ENCODE results near the gene MED16.
A peak's percentile ranks its signal among the peaks of the same experiment; 100 is the strongest.
"Not testable (repeated sequence)": the region's sequence is repeated elsewhere in the genome, so short reads cannot be mapped to it uniquely, and the experiment has no call there.

Gene MED16

DNA sequence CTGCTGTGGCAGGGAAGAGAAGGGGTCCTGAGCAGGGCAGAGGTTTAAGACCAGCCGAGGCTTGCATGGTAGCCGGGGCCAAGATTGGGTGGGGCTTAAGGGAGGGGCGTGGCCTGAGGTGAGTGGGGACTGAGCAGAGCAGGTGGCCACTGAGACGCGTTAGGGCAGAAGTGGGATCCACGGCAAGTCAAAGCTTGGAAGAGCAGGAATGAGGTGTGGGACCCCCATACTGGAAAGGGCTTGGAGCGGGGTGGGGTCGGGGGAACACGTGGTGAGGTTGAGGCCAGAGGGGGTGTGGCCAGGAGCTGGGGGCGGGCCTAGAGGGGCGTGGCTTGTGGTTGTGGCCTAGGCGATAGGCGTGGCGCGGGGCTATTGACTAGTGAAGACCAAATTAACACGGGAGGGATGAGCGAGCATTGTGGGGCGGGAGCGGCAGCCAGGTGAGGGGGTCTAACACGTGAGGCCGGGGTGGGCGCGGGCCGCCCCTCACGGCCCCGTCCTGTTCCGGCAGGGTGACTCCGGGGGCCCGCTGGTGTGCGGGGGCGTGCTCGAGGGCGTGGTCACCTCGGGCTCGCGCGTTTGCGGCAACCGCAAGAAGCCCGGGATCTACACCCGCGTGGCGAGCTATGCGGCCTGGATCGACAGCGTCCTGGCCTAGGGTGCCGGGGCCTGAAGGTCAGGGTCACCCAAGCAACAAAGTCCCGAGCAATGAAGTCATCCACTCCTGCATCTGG lies 30.2 kb downstream of the MED16 start:
- Histone ChIP-seq H3K9ac (ENCODE audit: low read depth, low read length) (no peak overlapping the region), H3K36me3 (ENCODE audit: insufficient read depth, low read depth, low read length) (peaks cover 4% of the 10 kb centered on the region; the same call in 1 of the 2 replicates), H3K9me3 (ENCODE audit: insufficient read depth, low read depth, low read length) (no peaks in the 10 kb centered on the region), H3K27ac (ENCODE audit: low read length) (no peak overlapping the region), H3K4me3 (ENCODE audit: low read length) (peak overlapping the region; percentile 56; the same call in 1 of the 2 replicates), H3K27me3 (ENCODE audit: insufficient read depth, low read length) (peaks cover 36% of the 10 kb centered on the region), H3K4me1 (ENCODE audit: insufficient read depth, low read length) (peaks cover 4% of the 10 kb centered on the region)

- Histone ChIP-seq H3K27ac (ENCODE audit: low read length) (no peak overlapping the region), H3K27me3 (ENCODE audit: insufficient read depth, low read length) (peaks cover 36% of the 10 kb centered on the region), H3K4me3 (ENCODE audit: low read length) (peak overlapping the region; percentile 56; the same call in 1 of the 2 replicates)
Observed at GRCh38 chr19:861756-862580, 31.0 kb downstream of the MED16 start.

GRCh38 chr19:861141-861755 lies 31.7 kb downstream of the MED16 start:
- Histone ChIP-seq H3K36me3 (ENCODE audit: insufficient read depth, low read depth, low read length) (no peaks in the 10 kb centered on the region), H3K9ac (ENCODE audit: low read depth, low read length) (no peak overlapping the region), H3K27ac (ENCODE audit: low read length) (no peak overlapping the region), H3K27me3 (ENCODE audit: insufficient read depth, low read length) (peaks cover 36% of the 10 kb centered on the region), H3K4me1 (ENCODE audit: insufficient read depth, low read length) (no peaks in the 10 kb centered on the region), H3K9me3 (ENCODE audit: insufficient read depth, low read depth, low read length) (no peaks in the 10 kb centered on the region), H3K4me3 (ENCODE audit: low read length) (no peak overlapping the region; the same call in 1 of the 2 replicates)

More at GRCh38 chr19:861756-862580, 31.0 kb downstream of the MED16 start:
- Histone ChIP-seq H3K9me3 (ENCODE audit: insufficient read depth, low read depth, low read length) (no peaks in the 10 kb centered on the region), H3K9ac (ENCODE audit: low read depth, low read length) (no peak overlapping the region), H3K4me1 (ENCODE audit: insufficient read depth, low read length) (no peaks in the 10 kb centered on the region), H3K36me3 (ENCODE audit: insufficient read depth, low read depth, low read length) (no peaks in the 10 kb centered on the region)

GRCh38 chr19:858868-859843 lies 33.8 kb downstream of the MED16 start, which contains the start of gene CFD:
Gene CFD, plus strand, starts transcription at chr19:859664. Its CDS starts 26 bp downstream, at chr19:859690.
- H3K9me3 ChIP-seq (ENCODE audit: insufficient read depth, low read depth, low read length), result no peaks in the 10 kb centered on the region
- no peak within 1 kb of the TSS for H3K27ac ChIP-seq (ENCODE audit: low read length)
- peaks cover 36% of the 10 kb centered on the region for H3K27me3 ChIP-seq (ENCODE audit: insufficient read depth, low read length)
- H3K36me3 ChIP-seq (ENCODE audit: insufficient read depth, low read depth, low read length), result no peaks in the 10 kb centered on the region
- peak within 1 kb of the TSS; percentile 40; the same call in 1 of the 2 replicates for H3K4me3 ChIP-seq (ENCODE audit: low read length)
- H3K4me1 ChIP-seq (ENCODE audit: insufficient read depth, low read length), result no peaks in the 10 kb centered on the region
- H3K9ac ChIP-seq (ENCODE audit: low read depth, low read length), result no peak within 1 kb of the TSS

DNA sequence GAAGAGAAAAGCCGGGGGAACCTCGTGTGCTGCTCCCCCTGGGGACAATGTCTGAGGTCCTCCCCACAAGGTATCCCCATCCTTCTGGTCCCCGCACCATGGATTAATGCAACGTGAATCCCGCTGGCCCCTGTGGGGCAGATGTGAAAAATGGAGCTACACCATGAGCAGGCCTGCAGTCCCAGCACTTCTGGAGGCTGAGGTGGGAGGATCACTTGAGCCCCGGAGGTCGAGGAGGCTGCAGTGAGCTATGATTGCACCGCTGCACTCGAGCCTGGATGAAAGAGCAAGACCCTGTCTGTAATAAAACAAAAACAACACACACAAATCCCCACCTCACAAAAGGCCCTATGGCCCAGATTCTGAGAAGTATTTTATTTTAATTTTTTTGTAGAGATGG lies 34.7 kb downstream of the MED16 start:
- Histone ChIP-seq H3K9ac (ENCODE audit: low read depth, low read length) (no peak overlapping the region), H3K4me3 (ENCODE audit: low read length) (no peak overlapping the region), H3K27ac (ENCODE audit: low read length) (no peak overlapping the region), H3K27me3 (ENCODE audit: insufficient read depth, low read length) (peaks cover 35% of the 10 kb centered on the region), H3K4me1 (ENCODE audit: insufficient read depth, low read length) (no peaks in the 10 kb centered on the region), H3K36me3 (ENCODE audit: insufficient read depth, low read depth, low read length) (no peaks in the 10 kb centered on the region), H3K9me3 (ENCODE audit: insufficient read depth, low read depth, low read length) (no peaks in the 10 kb centered on the region)

DNA sequence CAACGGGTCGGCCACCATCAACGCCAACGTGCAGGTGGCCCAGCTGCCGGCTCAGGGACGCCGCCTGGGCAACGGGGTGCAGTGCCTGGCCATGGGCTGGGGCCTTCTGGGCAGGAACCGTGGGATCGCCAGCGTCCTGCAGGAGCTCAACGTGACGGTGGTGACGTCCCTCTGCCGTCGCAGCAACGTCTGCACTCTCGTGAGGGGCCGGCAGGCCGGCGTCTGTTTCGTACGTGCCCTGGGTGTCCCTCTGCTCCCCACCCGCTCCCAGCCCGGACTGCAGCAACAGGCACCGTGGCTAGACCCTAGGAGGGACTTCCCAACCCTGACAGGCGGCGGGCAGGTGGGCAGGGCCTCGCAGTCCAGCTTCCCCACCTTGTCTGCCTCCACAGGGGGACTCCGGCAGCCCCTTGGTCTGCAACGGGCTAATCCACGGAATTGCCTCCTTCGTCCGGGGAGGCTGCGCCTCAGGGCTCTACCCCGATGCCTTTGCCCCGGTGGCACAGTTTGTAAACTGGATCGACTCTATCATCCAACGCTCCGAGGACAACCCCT lies 37.3 kb downstream of the MED16 start:
- Histone ChIP-seq H3K27me3 (ENCODE audit: insufficient read depth, low read length) (peaks cover 25% of the 10 kb centered on the region), H3K4me1 (ENCODE audit: insufficient read depth, low read length) (no peaks in the 10 kb centered on the region), H3K36me3 (ENCODE audit: insufficient read depth, low read depth, low read length) (no peaks in the 10 kb centered on the region), H3K9ac (ENCODE audit: low read depth, low read length) (no peak overlapping the region), H3K4me3 (ENCODE audit: low read length) (no peak overlapping the region), H3K27ac (ENCODE audit: low read length) (no peak overlapping the region), H3K9me3 (ENCODE audit: insufficient read depth, low read depth, low read length) (no peaks in the 10 kb centered on the region)

DNA sequence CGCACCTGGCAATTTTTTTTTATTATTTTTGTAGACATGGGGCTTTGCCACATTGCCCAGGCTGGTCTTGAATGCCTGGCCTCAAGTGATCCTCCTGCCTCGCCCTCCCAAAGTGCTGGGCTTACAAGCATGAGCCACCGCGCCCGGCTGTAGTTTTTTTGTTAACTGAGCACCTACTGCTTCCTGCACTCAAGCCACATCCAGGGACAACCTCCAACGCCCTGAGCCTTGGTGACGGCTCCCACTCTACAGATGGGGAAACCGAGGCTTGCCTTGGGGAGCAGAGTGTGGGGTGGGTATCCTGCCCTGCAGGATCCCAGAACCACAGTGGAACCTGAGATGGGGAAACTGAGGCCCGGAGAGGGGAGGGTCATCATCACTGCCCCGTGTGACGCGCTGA lies 37.8 kb downstream of the MED16 start:
- no peak overlapping the region for H3K9ac ChIP-seq (ENCODE audit: low read depth, low read length)

GRCh38 chr19:854549-854948 lies 38.4 kb downstream of the MED16 start:
- Histone ChIP-seq H3K27ac (ENCODE audit: low read length) (no peak overlapping the region), H3K4me3 (ENCODE audit: low read length) (no peak overlapping the region), H3K4me1 (ENCODE audit: insufficient read depth, low read length) (no peaks in the 10 kb centered on the region), H3K9ac (ENCODE audit: low read depth, low read length) (no peak overlapping the region), H3K27me3 (ENCODE audit: insufficient read depth, low read length) (peaks cover 14% of the 10 kb centered on the region), H3K36me3 (ENCODE audit: insufficient read depth, low read depth, low read length) (no peaks in the 10 kb centered on the region), H3K9me3 (ENCODE audit: insufficient read depth, low read depth, low read length) (no peaks in the 10 kb centered on the region)

More for the DNA sequence above, 37.8 kb downstream of the MED16 start:
- Histone ChIP-seq H3K27ac (ENCODE audit: low read length) (no peak overlapping the region), H3K27me3 (ENCODE audit: insufficient read depth, low read length) (peaks cover 20% of the 10 kb centered on the region), H3K9me3 (ENCODE audit: insufficient read depth, low read depth, low read length) (no peaks in the 10 kb centered on the region), H3K36me3 (ENCODE audit: insufficient read depth, low read depth, low read length) (no peaks in the 10 kb centered on the region), H3K4me3 (ENCODE audit: low read length) (no peak overlapping the region), H3K4me1 (ENCODE audit: insufficient read depth, low read length) (no peaks in the 10 kb centered on the region)

DNA sequence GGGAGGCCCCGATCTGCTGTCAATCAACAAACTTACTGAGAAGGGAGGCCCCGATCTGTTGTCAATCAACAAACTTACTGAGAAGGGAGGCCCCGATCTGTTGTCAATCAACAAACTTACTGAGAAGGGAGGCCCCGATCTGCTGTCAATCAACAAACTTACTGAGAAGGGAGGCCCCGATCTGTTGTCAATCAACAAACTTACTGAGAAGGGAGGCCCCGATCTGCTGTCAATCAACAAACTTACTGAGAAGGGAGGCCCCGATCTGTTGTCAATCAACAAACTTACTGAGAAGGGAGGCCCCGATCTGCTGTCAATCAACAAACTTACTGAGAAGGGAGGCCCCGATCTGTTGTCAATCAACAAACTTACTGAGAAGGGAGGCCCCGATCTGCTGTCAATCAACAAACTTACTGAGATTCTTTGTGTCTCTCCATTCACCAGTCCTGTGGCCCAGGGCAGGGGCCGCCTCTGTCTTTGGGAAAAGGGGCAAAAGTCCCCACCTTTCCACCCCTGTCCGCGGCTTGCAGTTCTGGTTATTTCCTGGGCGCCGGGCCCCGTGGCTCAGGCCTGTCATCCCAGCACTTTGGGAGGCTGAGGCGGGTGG lies 39.3 kb downstream of the MED16 start:
- not testable (repeated sequence) for H3K9ac ChIP-seq (ENCODE audit: low read depth, low read length); H3K9me3 ChIP-seq (ENCODE audit: insufficient read depth, low read depth, low read length); H3K27ac ChIP-seq (ENCODE audit: low read length); H3K4me3 ChIP-seq (ENCODE audit: low read length); H3K27me3 ChIP-seq (ENCODE audit: insufficient read depth, low read length); H3K36me3 ChIP-seq (ENCODE audit: insufficient read depth, low read depth, low read length); H3K4me1 ChIP-seq (ENCODE audit: insufficient read depth, low read length)

DNA sequence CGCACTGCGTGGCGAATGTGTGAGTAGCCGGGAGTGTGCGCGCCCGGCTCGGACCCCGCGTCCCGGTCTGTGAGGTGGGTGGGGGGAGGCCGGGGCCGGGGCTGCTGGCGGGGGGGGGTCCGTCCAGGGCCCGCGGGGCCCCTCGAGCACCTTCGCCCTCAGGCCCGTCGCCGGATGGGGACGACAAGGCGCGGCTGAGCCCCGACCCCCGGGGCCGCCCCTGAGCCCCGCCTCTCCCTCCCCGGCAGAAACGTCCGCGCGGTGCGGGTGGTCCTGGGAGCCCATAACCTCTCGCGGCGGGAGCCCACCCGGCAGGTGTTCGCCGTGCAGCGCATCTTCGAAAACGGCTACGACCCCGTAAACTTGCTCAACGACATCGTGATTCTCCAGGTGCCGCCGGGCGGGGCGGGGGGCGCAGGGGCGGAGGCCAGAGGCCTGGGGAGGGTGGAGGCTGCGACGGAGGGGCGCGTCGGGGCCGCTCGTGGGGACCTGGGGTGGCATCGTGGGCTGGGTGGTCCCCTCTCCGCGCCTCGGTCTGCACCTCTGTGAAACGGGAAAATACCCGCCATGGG lies 39.9 kb downstream of the MED16 start:
- H3K9me3 ChIP-seq (ENCODE audit: insufficient read depth, low read depth, low read length), result no peaks in the 10 kb centered on the region
- H3K9ac ChIP-seq (ENCODE audit: low read depth, low read length), result no peak overlapping the region
- no peak overlapping the region for H3K27ac ChIP-seq (ENCODE audit: low read length)
- H3K4me1 ChIP-seq (ENCODE audit: insufficient read depth, low read length), result no peaks in the 10 kb centered on the region
- H3K36me3 ChIP-seq (ENCODE audit: insufficient read depth, low read depth, low read length), result no peaks in the 10 kb centered on the region
- H3K27me3 ChIP-seq (ENCODE audit: insufficient read depth, low read length), result no peaks in the 10 kb centered on the region
- H3K4me3 ChIP-seq (ENCODE audit: low read length), result no peak overlapping the region
